GM18498 (cell line): ENCODE measurements around the gene MPC2.
"Not testable (repeated sequence)": the region's sequence is repeated elsewhere in the genome, so short reads cannot be mapped to it uniquely, and the experiment has no call there.

Experiments used
- ATAC-seq: cut with Tn5 transposase; IDR thresholded peaks from one replicate; pipeline ENCODE4 v1.9.1; 2021; ENCODE audit warnings: mild to moderate bottlenecking, moderate library complexity; ENCODE audit not compliant: unreplicated experiment

MPC2 gene

GRCh38 chr1:167935216-167936067, 1.4 kb downstream of the MPC2 start:
- ATAC-seq = peak; percentile 6

GRCh38 chr1:167934426-167935215, 2.3 kb downstream of the MPC2 start:
- ATAC-seq = no peak

GRCh38 chr1:167933788-167934187, 3.1 kb downstream of the MPC2 start:
- ATAC-seq = no peak

GRCh38 chr1:167929725-167930124, 7.1 kb downstream of the MPC2 start:
- ATAC-seq = no peak

GRCh38 chr1:167928919-167929318, 8.0 kb downstream of the MPC2 start:
- not testable (repeated sequence) for ATAC-seq

- ATAC-seq = no peak
These were observed 8.4 kb downstream of the MPC2 start for GRCh38 chr1:167928457-167928852.

- ATAC-seq = peak; percentile 49
These were observed 9.7 kb downstream of the MPC2 start for GRCh38 chr1:167927046-167927754.

GRCh38 chr1:167926486-167926997, 10.3 kb downstream of the MPC2 start:
- ATAC-seq = no peak

GRCh38 chr1:167924543-167925231, 12.2 kb downstream of the MPC2 start:
- ATAC-seq = no peak

- ATAC-seq = no peak
These were observed 12.8 kb downstream of the MPC2 start for GRCh38 chr1:167924102-167924501.

- peak; percentile 45 for ATAC-seq
These were observed 13.4 kb downstream of the MPC2 start for GRCh38 chr1:167923324-167924056.

- no peak for ATAC-seq
These were observed 14.2 kb downstream of the MPC2 start for GRCh38 chr1:167922611-167923074.

GRCh38 chr1:167922023-167922422, 14.8 kb downstream of the MPC2 start:
- no peak for ATAC-seq

- no peak for ATAC-seq
These were observed 19.9 kb downstream of the MPC2 start for GRCh38 chr1:167916766-167917511.

- ATAC-seq = no peak
These were observed 21.3 kb downstream of the MPC2 start for GRCh38 chr1:167915569-167915968.

- no peak for ATAC-seq
These were observed 22.9 kb downstream of the MPC2 start, which contains the start of gene ADCY10 for GRCh38 chr1:167913895-167914496. Gene ADCY10, minus strand, starts transcription at chr1:167914134. Its CDS starts 8,994 bp downstream, at chr1:167905140.

GRCh38 chr1:167912294-167912693, 24.6 kb downstream of the MPC2 start:
- no peak for ATAC-seq

GRCh38 chr1:167911413-167911812, 25.5 kb downstream of the MPC2 start:
- no peak for ATAC-seq

GRCh38 chr1:167910530-167910929, 26.3 kb downstream of the MPC2 start:
- no peak for ATAC-seq
